Neutrophil (primary cell): Measurements from ENCODE around the gene SCTR.

Experiments used
- H3K27ac ChIP-seq: fragments of 200-600 bp; sonication (generic); 2 replicates; pipeline ENCODE4 v1.5.1; 2016; ENCODE audit warnings: mild to moderate bottlenecking, moderate library complexity
- H3K27me3 ChIP-seq: fragments of 200-600 bp; sonication (generic); 2 replicates; pipeline ENCODE4 v1.6.0; 2016; ENCODE audit warnings: mild to moderate bottlenecking
- H3K36me3 ChIP-seq: fragments of 200-600 bp; sonication (generic); 2 replicates; pipeline ENCODE4 v1.5.1; 2017
- H3K4me1 ChIP-seq, 2 experiments: fragments of 200-600 bp in 1 of 2; sonication (generic) in 1 of 2; 1 replicate in 1 of 2; 2 replicates in 1 of 2; pipeline versions ENCODE4 v1.5.1 to v1.6.1; 2013 to 2016; ENCODE audit warnings: low read depth in 1 of 2, low read length in 1 of 2, mild to moderate bottlenecking in 1 of 2, moderate library complexity in 1 of 2; ENCODE audit not compliant: control insufficient read depth in 1 of 2, insufficient read depth in 1 of 2
- H3K4me3 ChIP-seq, 2 experiments: fragments of 200-600 bp in 1 of 2; sonication (generic) in 1 of 2; 1 replicate in 1 of 2; 2 replicates in 1 of 2; pipeline ENCODE4 v1.5.1; 2013 to 2016; ENCODE audit warnings: low read depth in 1 of 2, low read length in 1 of 2, mild to moderate bottlenecking in 1 of 2, moderate library complexity in 1 of 2
- H3K9me3 ChIP-seq: fragments of 200-600 bp; sonication (generic); 2 replicates; pipeline ENCODE4 v1.5.1; 2016
- TF ChIP-seq, protein P1 (sequence below): fragments of 200-600 bp; sonication (generic); IDR thresholded peaks from 2 replicates; pipeline ENCODE4 v1.5.1; 2016; ENCODE audit warnings: antibody characterized with exemption

Gene SCTR

DNA sequence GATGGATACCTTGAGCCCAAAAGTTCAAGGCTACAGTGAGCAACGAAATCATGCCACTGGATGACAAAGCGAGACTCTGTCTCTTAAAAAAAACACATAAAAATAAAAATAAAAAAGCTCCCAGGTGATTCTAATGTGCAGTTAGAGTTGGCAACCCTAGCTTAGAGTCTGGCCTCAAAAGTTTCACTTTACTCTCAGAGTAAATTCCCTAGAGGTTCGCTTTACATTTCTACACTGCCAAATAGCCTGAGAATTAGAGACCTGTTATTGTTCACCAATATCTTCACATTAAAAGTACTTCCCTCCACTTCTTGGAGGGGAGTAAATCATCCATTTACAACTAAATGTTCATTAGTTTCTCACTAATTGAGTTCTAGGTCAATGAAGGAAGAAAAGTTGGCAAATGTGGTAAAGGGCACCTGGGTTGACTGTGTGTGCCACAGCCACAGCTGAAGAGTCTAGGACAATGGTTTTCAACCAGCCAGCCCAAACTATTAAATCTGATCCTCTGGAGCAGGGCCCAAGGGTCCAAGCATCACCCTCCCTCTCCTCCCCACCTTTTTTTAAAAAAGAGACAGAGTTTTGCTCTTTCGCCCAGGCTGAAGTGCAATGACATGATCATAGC is 107.9 kb downstream of the SCTR start:
- Histone ChIP-seq H3K4me3 (no peak overlapping the region), H3K27ac (no peak overlapping the region), H3K36me3 (no peaks in the 10 kb centered on the region), H3K4me1 (no peaks in the 10 kb centered on the region), H3K27me3 (peaks cover 32% of the 10 kb centered on the region), H3K9me3 (no peaks in the 10 kb centered on the region)
- TF ChIP-seq, protein P1, sequence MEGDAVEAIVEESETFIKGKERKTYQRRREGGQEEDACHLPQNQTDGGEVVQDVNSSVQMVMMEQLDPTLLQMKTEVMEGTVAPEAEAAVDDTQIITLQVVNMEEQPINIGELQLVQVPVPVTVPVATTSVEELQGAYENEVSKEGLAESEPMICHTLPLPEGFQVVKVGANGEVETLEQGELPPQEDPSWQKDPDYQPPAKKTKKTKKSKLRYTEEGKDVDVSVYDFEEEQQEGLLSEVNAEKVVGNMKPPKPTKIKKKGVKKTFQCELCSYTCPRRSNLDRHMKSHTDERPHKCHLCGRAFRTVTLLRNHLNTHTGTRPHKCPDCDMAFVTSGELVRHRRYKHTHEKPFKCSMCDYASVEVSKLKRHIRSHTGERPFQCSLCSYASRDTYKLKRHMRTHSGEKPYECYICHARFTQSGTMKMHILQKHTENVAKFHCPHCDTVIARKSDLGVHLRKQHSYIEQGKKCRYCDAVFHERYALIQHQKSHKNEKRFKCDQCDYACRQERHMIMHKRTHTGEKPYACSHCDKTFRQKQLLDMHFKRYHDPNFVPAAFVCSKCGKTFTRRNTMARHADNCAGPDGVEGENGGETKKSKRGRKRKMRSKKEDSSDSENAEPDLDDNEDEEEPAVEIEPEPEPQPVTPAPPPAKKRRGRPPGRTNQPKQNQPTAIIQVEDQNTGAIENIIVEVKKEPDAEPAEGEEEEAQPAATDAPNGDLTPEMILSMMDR = no peak

DNA sequence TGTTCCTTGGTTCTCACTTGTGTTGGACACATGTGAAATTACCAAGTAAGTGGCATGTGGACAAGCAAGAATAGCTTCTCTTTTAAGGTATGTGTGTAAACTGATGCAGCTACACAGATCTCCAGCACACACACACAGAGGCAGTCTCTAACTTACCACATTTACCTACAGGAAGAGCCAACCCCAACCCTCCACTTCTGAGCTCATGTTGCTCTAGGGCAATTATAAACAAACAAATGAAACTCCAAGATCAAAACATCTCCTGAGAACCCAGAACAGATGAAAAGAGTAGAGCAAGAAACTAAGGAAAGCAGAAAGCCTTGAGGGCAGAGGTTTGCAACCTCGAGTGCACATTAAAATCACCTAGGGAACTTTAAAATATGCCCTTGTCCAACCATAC is 108.7 kb downstream of the SCTR start:
- H3K27me3 ChIP-seq = peaks cover 26% of the 10 kb centered on the region
- no peak overlapping the region for H3K4me3 ChIP-seq
- no peak overlapping the region for H3K27ac ChIP-seq
- H3K4me1 ChIP-seq = no peaks in the 10 kb centered on the region
- no peaks in the 10 kb centered on the region for H3K36me3 ChIP-seq
- no peaks in the 10 kb centered on the region for H3K9me3 ChIP-seq
- TF ChIP-seq, protein P1 = no peak

DNA sequence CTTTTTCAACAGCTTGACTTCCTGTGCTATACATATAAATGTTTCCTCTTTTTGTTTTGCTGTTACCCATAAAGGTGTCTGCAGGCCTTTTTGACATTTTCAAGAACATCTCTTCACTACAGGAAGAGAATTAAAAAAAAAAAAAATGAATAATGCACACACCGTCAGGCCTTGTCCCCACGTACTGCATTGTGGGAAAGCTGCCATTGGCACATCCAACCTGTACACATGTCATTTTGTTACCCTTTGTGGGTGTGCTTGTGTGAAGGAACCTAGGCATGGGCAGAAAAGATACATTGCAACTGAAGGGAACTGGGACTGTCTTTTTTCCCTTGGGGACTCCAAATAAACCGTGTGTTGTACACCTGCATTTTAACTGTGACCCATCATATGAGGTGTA is 109.4 kb downstream of the SCTR start:
- no peak overlapping the region for H3K4me3 ChIP-seq
- peaks cover 20% of the 10 kb centered on the region for H3K27me3 ChIP-seq
- no peaks in the 10 kb centered on the region for H3K4me1 ChIP-seq
- TF ChIP-seq, protein P1 = no peak
- no peak overlapping the region for H3K27ac ChIP-seq
- H3K9me3 ChIP-seq = no peaks in the 10 kb centered on the region
- H3K36me3 ChIP-seq = no peaks in the 10 kb centered on the region

DNA sequence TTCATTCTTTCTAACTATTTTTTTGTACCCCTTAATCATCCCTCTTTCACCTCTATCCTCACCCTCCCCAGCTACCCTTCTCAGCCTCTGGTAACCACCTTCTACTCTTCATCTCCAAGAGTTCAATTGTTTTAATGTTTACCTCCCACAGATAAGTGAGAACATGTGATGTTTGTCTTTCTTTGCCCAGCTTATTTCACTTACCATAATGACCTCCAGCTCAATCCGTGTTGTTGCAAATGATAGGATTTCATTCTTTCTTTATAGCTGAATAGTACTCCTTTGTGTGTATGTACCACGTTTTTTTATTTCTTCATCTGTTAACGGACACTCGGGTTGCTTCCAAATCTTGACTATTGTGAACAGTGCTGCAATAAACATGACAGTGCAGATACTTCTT is 114.8 kb downstream of the SCTR start:
- no peaks in the 10 kb centered on the region for H3K36me3 ChIP-seq
- peaks cover 12% of the 10 kb centered on the region for H3K27me3 ChIP-seq
- H3K9me3 ChIP-seq = no peaks in the 10 kb centered on the region
- H3K4me3 ChIP-seq = no peak overlapping the region
- H3K4me1 ChIP-seq = no peaks in the 10 kb centered on the region
- H3K27ac ChIP-seq = no peak overlapping the region
- TF ChIP-seq, protein P1 = no peak

DNA sequence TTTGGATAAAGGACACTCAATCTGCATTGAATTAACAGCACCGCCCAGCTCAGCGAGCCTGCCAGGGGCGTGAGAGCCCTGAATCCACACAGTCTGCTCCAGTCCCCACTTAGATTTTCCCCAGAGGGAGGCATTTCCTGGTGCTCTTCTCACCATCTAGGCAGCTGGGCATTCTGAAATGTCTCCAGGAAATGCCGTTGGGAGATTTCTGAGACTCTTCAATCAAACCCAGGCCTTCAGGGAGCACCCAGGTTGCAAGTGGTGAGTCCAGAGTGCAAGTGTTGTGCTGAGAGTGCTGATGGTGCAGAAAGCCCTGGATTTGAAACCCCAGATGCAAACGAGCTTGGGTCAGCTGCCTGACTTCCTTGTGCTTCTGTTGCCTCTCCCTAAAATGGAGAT is 116.1 kb downstream of the SCTR start:
- Histone ChIP-seq H3K9me3 (no peaks in the 10 kb centered on the region), H3K36me3 (no peaks in the 10 kb centered on the region), H3K4me3 (no peak overlapping the region), H3K27me3 (peaks cover 12% of the 10 kb centered on the region), H3K4me1 (no peaks in the 10 kb centered on the region), H3K27ac (no peak overlapping the region)
- TF ChIP-seq, protein P1 = no peak
